ENCODE results near the gene DDR1.
"Not testable (repeated sequence)": the region's sequence is repeated elsewhere in the genome, so short reads cannot be mapped to it uniquely, and the experiment has no call there.

DDR1 gene

DNA sequence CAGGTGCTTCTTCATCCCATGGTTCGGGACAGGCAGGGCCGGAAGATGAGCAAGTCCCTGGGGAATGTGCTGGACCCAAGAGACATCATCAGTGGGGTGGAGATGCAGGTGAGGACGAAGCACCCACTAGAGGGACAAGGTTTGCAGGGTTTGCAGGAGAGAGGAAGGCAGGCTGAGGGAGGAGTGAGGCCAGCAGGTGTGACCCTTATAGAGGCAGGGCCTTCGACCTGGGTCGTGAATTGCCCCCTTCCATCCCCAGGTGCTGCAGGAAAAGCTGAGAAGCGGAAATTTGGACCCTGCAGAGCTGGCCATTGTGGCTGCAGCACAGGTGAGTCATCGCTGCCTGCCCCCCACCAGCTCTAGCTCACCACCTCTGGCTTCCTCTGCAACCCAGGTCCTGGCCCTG, 38.1 kb downstream of the DDR1 start:
- no peak for DNase-seq

DNA sequence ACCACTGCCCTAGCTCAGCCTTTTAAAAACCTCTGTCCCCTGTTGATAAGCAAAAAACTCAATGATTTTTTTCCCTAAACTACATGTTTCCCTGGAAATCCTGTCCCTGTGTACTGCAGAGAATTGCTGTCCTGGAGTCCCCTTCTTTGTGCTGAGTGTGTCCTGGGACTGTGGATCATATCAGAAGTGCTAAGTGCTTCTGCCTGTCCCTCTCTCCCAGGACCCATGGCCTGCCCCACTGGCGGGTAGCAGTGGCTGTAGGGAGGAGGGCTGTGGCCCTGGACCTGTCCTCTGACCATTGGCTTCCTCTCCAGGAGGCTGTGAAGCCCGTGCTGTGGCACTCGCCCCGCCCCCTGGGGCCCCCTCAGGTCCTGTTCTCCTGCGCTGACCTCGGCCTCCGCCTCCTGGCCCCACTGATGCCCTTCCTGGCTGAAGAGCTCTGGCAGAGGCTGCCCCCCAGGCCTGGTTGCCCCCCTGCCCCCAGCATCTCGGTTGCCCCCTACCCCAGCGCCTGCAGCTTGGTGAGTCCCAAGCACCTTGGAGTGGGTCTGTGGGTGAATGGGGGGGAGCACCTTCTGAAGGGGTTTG, 39.8 kb downstream of the DDR1 start:
- not testable (repeated sequence) for DNase-seq

DNA sequence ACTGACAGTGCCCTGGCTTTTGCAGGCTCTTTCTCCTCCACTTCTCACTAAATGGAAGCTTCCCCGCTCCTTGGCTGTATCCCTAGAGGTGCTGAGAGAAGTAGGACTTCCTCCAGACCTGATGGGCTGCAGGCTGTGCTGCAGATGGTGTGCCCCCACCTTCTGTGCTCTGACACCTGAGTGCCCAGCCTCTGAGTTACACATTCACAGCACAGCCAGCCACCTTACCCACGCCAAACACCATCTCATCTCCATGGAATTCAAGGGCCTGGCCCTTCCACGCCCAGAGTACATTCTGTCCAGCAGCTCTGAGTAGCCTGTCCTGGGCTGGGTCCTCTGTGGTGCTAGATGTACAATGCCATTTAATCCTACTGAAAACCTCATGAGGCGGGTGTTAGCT, 42.3 kb downstream of the DDR1 start:
- no peak for DNase-seq

- not testable (repeated sequence) for DNase-seq
These were observed 42.8 kb downstream of the DDR1 start for GRCh38 chr6:30927080-30927479.

DNA sequence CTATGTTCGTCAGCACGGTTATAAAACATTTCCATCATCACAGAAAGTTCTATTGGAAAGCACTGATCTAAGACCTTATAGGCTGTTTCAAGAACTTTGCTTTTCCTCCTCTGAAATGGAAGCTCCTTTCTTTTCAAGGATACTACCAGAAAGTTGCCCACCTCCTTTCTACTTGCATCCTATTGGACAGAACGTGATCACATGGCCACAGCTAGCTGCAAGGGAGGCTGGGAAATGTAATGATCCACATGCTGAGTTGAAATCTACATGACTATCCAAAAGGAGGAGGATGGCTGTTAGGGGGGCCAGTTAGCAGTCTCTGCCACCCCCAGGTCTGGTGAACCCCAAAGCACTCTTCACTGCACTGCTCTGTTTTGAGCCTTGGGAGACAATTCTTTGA, 44.4 kb downstream of the DDR1 start:
- no peak for DNase-seq

DNA sequence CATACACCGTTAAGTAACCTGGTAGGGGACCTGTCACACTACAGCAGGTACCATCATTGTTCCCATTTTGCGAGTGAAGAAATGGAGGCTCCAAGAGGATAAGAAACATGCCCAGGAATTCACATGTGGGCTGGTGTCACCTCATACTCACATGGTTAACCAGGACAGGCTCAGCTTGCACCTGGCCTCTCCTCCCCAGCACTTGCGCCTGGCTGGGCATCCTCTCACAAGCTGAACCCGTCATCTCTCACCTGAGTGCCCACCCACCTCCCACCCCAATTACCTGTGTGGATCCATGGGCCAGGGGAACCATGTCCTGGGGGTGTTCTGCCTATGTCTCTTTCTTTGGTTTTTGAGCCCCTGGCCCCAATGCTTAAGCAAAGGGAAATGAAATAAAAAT, 46.2 kb downstream of the DDR1 start:
- no peak for DNase-seq

- no peak for DNase-seq
These were observed 47.0 kb downstream of the DDR1 start for GRCh38 chr6:30931272-30931671.

GRCh38 chr6:30931969-30932645, 47.8 kb downstream of the DDR1 start, which contains the start of gene SFTA2:
SFTA2 (minus strand) TSS chr6:30932170; CDS start chr6:30932096, 74 bp downstream.
- no peak for DNase-seq

GRCh38 chr6:30932665-30933365, 48.5 kb downstream of the DDR1 start:
- DNase-seq: no peak

DNA sequence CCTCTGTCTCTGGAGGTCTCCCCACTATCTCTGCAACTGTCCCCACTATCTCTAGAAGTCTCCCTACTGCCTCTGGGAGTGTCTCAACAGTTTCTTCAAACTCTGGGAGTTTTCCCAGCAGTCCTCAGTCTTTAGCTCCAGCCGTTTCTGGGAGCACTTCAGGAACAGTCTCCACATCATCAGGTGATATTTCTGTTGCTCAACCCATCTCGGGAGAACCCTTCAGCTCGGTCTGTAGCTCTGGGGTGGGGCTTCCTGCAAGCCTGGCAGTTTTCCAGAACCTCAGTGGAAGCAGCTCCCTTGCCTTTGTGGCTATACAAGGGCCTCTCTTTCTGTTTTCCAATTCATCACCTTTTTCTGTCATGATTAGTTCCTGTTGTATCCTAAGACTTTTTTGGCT, 50.7 kb downstream of the DDR1 start:
- DNase-seq: no peak

DNA sequence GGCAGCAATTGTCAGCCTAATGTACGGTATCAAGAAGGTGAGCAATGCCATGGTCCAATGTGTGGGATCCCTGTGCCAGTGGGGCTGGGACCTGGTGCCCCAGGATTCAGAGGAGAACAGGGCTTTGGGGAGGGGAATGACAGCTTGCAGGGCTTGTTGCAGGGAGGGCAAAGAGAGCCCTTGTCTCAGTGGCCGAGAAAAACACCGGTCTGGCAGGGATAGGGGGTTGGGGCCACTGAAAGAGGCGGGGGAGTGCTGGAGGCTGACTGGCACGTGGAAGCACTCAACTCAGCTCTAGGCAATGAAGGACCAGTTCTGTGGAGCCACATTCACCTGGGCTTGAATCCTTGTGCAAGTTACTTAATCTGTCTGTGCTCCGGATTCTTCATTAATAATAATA, 52.9 kb downstream of the DDR1 start:
- DNase-seq: no peak

- DNase-seq: no peak
These were observed 54.4 kb downstream of the DDR1 start for GRCh38 chr6:30938730-30939129.

DNA sequence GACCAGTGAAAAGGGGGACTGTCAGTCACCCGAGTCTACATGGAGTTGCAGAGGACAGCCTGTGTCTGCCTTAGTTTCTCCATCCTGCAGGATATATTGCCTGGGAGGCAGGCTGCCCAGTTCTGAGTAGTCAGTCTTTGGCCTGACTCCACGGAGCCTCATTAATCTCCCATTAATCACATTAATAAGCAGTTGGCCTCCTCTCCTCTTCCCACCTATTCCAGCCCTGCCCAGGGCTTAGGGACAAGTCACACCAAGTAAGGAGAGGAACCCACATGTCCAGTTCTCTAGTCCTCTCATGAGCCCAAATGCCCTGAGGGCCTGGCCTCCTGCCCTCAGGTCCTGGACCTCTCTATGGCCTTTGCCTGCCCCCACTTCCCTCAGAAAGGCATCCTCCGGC, 55.2 kb downstream of the DDR1 start:
- no peak for DNase-seq

DNA sequence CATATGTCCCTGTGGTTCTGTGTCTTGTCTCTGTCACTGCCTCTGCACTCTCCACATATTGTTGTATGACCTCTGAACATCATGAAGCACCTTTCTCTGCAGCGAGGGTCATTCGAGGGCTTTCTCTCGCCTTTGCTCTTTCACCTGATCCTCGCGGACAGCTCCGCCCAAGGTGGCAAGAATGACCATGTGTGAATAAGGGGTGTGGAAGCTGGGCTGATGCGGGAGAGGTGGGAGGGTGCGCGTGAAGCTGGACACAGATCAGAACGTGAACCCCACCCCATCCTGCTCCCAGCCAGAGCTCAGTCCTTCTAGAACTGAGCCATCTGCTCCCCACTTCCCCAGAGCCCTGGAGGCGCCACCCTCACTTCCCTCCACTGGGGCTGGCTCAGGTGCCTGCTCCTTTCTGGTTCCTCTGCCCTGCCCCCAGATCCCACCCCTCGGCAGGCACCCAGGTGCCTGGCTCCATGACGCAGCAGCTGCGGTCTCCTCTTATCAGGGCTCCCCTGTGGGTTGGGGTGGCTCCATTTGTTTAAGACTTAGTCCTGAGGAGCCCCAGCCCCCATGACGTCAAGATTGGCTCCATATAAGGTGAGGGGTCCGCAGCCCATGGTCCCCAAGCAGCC, 56.2 kb downstream of the DDR1 start, which contains the start of gene MUCL3:
Gene MUCL3, plus strand, starts transcription at position 613 of the 626 bp plus-strand sequence. CDS start 27 bp downstream, outside the sequence.
- DNase-seq: no peak

GRCh38 chr6:30942338-30943060, 58.2 kb downstream of the DDR1 start:
- DNase-seq: no peak

DNA sequence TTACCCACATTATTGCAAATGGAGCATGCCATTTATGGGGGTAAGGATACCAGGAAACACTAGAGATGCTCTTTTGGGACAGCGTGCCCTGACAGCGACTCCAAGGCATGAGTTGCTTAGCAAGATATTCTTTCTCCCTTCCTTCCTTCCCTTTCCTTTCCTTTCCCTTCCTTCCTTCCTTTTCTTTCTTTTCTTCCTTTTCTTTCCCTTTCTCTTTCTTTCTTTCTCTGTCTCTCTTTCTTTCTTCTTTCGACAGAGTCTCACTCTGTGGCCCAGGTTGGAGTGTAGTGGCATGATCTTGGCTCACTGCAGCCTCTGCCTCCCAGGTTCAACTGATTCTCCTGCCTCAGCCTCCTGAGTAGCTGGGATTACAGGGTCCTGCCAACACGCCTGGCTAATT, 59.7 kb downstream of the DDR1 start:
- no peak for DNase-seq

DNA sequence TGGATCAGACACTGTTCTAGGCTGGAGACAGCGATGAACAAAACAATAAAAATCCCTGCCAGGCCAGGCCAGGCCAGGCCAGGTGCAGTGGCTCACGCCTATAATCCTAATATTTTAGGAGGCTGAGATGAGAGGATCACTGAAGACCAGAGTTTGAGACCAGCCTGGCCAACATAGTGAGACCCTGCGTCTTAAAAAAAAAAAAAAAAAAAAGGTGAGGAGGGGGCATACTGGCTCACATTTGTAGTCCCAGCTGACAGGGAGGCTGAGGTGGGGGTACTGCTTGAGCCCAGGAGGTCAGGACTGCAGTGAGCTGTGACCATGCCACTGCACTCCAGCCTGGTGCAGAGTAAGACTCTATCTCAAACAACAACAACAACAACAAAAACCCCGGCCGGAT, 61.0 kb downstream of the DDR1 start:
- no peak for DNase-seq

GRCh38 chr6:30947231-30947630, 62.9 kb downstream of the DDR1 start:
- DNase-seq: no peak

DNA sequence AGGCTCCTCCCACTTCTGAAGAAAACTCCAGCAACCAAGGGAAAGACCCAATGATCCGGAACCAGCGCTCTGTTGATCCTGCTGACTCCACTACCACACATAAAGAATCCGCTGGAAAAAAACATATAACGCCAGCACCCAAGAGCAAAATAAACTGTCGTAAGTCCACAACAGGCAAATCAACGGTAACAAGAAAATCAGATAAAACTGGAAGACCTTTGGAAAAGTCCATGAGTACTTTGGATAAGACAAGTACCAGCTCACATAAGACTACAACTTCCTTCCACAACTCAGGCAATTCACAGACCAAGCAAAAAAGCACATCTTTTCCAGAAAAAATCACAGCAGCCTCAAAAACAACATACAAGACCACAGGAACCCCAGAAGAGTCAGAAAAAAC, 64.5 kb downstream of the DDR1 start:
- no peak for DNase-seq
